Loucy (cell line): Measurements from ENCODE around the gene KCNQ5.

ENCODE experiments used
- H2AFZ ChIP-seq: fragments of 200-600 bp; sonication (generic); 2 replicates; pipeline ENCODE4 v1.6.0; 2016; ENCODE audit warnings: antibody characterized with exemption, mild to moderate bottlenecking, low read length, moderate library complexity
- H3F3A ChIP-seq: fragments of 200-600 bp; 2 replicates; pipeline ENCODE4 v1.6.0; 2016; ENCODE audit warnings: antibody characterized with exemption, low read depth, mild to moderate bottlenecking
- H3K27me3 ChIP-seq: fragments of 200-600 bp; sonication (generic); 2 replicates; pipeline ENCODE4 v1.6.1; 2014; ENCODE audit warnings: low read length, mild to moderate bottlenecking; ENCODE audit not compliant: insufficient read depth, poor library complexity, severe bottlenecking
- H3K36me3 ChIP-seq: fragments of 200-600 bp; sonication (generic); 2 replicates; pipeline ENCODE4 v1.6.1; 2016; ENCODE audit warnings: low read length; ENCODE audit not compliant: insufficient read depth
- H3K4me1 ChIP-seq: fragments of 200-600 bp; sonication (generic); 2 replicates; pipeline ENCODE4 v1.5.1; 2014; ENCODE audit warnings: low read length, mild to moderate bottlenecking; ENCODE audit not compliant: insufficient read depth, poor library complexity, severe bottlenecking
- H3K4me2 ChIP-seq: fragments of 200-600 bp; sonication (generic); 2 replicates; pipeline ENCODE4 v1.6.0; 2014; ENCODE audit warnings: antibody characterized with exemption, low read length, low read depth, mild to moderate bottlenecking; ENCODE audit not compliant: poor library complexity, severe bottlenecking
- H3K4me3 ChIP-seq: fragments of 200-600 bp; sonication (generic); 2 replicates; pipeline ENCODE4 v1.5.1; 2014; ENCODE audit warnings: low read length, mild to moderate bottlenecking, mixed read lengths; ENCODE audit not compliant: poor library complexity, severe bottlenecking
- H3K79me2 ChIP-seq: fragments of 200-600 bp; sonication (generic); 2 replicates; pipeline ENCODE4 v1.6.1; 2014; ENCODE audit warnings: low read length; ENCODE audit not compliant: insufficient read depth
- H3K9ac ChIP-seq: fragments of 200-600 bp; sonication (generic); 2 replicates; pipeline ENCODE4 v1.6.0; 2014; ENCODE audit warnings: mild to moderate bottlenecking, low read depth, low read length, moderate library complexity; ENCODE audit not compliant: poor library complexity, severe bottlenecking
- H3K9me2 ChIP-seq: fragments of 200-600 bp; sonication (generic); replicated peaks from 2 replicates; pipeline ENCODE4 v1.6.1; 2016; ENCODE audit warnings: low read depth, low read length, mixed read lengths
- H3K9me3 ChIP-seq: fragments of 200-600 bp; sonication (generic); 2 replicates; pipeline ENCODE4 v1.6.1; 2014; ENCODE audit warnings: mild to moderate bottlenecking, antibody characterized with exemption, low read length, low read depth; ENCODE audit not compliant: insufficient read depth
- H4K20me1 ChIP-seq: fragments of 200-600 bp; sonication (generic); 2 replicates; pipeline ENCODE4 v1.6.0; 2014; ENCODE audit warnings: antibody characterized with exemption, low read length, mild to moderate bottlenecking; ENCODE audit not compliant: insufficient read depth, poor library complexity, severe bottlenecking
- EZH2phosphoT487 ChIP-seq: fragments of 200-600 bp; IDR thresholded peaks from 2 replicates; pipeline ENCODE4 v1.6.1; 2018; ENCODE audit warnings: antibody characterized with exemption, mild to moderate bottlenecking, moderate library complexity, borderline replicate concordance
- TF ChIP-seq, protein P1 (sequence below): fragments of 200-600 bp; sonication (generic); conservative IDR thresholded peaks from 2 replicates; pipeline ENCODE4 v1.5.1; 2014; ENCODE audit warnings: mild to moderate bottlenecking, antibody characterized with exemption, low read length

Gene KCNQ5

GRCh38 chr6:73064266-73064665 lies 442.4 kb downstream of the KCNQ5 start:
- Histone ChIP-seq H2AFZ (no peak overlapping the region), H3F3A (no peaks in the 10 kb centered on the region), H3K27me3 (no peaks in the 10 kb centered on the region), H3K79me2 (no peaks in the 10 kb centered on the region), H3K9ac (no peak overlapping the region), H3K9me2 (no peaks in the 10 kb centered on the region), H3K36me3 (no peaks in the 10 kb centered on the region), H3K4me1 (no peaks in the 10 kb centered on the region), H3K4me3 (no peak overlapping the region), H4K20me1 (no peaks in the 10 kb centered on the region), H3K4me2 (no peak overlapping the region), H3K9me3 (no peaks in the 10 kb centered on the region)
- TF ChIP-seq EZH2phosphoT487, result no peak
- TF ChIP-seq, protein P1, sequence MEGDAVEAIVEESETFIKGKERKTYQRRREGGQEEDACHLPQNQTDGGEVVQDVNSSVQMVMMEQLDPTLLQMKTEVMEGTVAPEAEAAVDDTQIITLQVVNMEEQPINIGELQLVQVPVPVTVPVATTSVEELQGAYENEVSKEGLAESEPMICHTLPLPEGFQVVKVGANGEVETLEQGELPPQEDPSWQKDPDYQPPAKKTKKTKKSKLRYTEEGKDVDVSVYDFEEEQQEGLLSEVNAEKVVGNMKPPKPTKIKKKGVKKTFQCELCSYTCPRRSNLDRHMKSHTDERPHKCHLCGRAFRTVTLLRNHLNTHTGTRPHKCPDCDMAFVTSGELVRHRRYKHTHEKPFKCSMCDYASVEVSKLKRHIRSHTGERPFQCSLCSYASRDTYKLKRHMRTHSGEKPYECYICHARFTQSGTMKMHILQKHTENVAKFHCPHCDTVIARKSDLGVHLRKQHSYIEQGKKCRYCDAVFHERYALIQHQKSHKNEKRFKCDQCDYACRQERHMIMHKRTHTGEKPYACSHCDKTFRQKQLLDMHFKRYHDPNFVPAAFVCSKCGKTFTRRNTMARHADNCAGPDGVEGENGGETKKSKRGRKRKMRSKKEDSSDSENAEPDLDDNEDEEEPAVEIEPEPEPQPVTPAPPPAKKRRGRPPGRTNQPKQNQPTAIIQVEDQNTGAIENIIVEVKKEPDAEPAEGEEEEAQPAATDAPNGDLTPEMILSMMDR, result no peak

- Histone ChIP-seq H3K27me3 (no peaks in the 10 kb centered on the region), H2AFZ (no peak overlapping the region), H3K4me2 (no peak overlapping the region), H3K36me3 (no peaks in the 10 kb centered on the region), H3K4me3 (no peak overlapping the region), H4K20me1 (no peaks in the 10 kb centered on the region), H3K4me1 (no peaks in the 10 kb centered on the region), H3F3A (no peaks in the 10 kb centered on the region), H3K9me3 (no peaks in the 10 kb centered on the region), H3K79me2 (no peaks in the 10 kb centered on the region), H3K9ac (no peak overlapping the region), H3K9me2 (no peaks in the 10 kb centered on the region)
- TF ChIP-seq, protein P1, result no peak
- no peak for TF ChIP-seq EZH2phosphoT487
Measured at GRCh38 chr6:73073238-73073637, 451.4 kb downstream of the KCNQ5 start.

DNA sequence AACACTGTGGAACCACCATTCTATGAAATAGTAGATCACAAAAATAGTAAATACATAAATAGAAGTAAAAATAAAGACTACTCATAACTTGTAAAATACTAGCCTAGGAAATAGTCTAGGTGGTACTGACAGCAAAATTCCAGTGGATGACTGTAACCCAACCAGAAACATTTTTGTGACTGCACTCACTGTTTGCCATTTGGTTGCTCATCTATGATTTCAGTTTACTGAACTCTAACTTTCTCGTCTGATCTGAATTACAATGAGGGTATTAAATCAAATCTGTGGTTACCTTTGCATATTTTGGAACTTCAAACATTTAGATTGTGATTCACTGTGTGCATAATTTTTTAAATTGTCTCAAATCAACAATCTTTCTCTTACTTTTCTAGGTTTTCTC lies 452.3 kb downstream of the KCNQ5 start:
- H3K79me2 ChIP-seq, result no peaks in the 10 kb centered on the region
- H4K20me1 ChIP-seq, result no peaks in the 10 kb centered on the region
- no peak overlapping the region for H3K9ac ChIP-seq
- no peaks in the 10 kb centered on the region for H3K9me2 ChIP-seq
- H2AFZ ChIP-seq, result no peak overlapping the region
- H3K4me2 ChIP-seq, result no peak overlapping the region
- no peak for TF ChIP-seq EZH2phosphoT487
- H3K36me3 ChIP-seq, result no peaks in the 10 kb centered on the region
- H3K4me3 ChIP-seq, result no peak overlapping the region
- H3F3A ChIP-seq, result no peaks in the 10 kb centered on the region
- no peaks in the 10 kb centered on the region for H3K4me1 ChIP-seq
- no peaks in the 10 kb centered on the region for H3K27me3 ChIP-seq
- H3K9me3 ChIP-seq, result no peaks in the 10 kb centered on the region

GRCh38 chr6:73076211-73076954 lies 454.5 kb downstream of the KCNQ5 start:
- H3K4me1 ChIP-seq, result no peaks in the 10 kb centered on the region
- H3K4me2 ChIP-seq, result no peak overlapping the region
- no peaks in the 10 kb centered on the region for H3K9me2 ChIP-seq
- no peaks in the 10 kb centered on the region for H4K20me1 ChIP-seq
- H3K4me3 ChIP-seq, result no peak overlapping the region
- no peaks in the 10 kb centered on the region for H3K9me3 ChIP-seq
- no peak overlapping the region for H2AFZ ChIP-seq
- no peaks in the 10 kb centered on the region for H3K27me3 ChIP-seq
- H3F3A ChIP-seq, result no peaks in the 10 kb centered on the region
- H3K9ac ChIP-seq, result no peak overlapping the region
- TF ChIP-seq EZH2phosphoT487, result no peak
- TF ChIP-seq, protein P1, result no peak
- no peaks in the 10 kb centered on the region for H3K79me2 ChIP-seq
- H3K36me3 ChIP-seq, result no peaks in the 10 kb centered on the region
